AG04450 (cell line): ENCODE measurements around the gene AHRR. TPM values are rescaled to one million over a fixed set of nuclear protein-coding genes. Genes with fewer than 3 reads are reported as not detected.

Experiments
- CTCF ChIA-PET: fragments of 300-600, 350-600 bp; formaldehyde crosslinking; extraction: SDS; loops from one replicate; lab custom pipeline; 2022; ENCODE audit warnings: antibody characterized with exemption, inconsistent platforms; lab: Charles Lee
- POLR2A ChIA-PET: fragments of 350-600 bp; formaldehyde crosslinking; extraction: SDS; loops from one replicate; lab custom pipeline; 2021; ENCODE audit warnings: antibody characterized with exemption, inconsistent platforms; lab: Yijun Ruan, JAX
- DNase-seq: peaks from one replicate; pipeline ENCODE4 v3.0.0-alpha.2; 2011; ENCODE audit warnings: low read depth, low spot score
- H3K27ac ChIP-seq: one replicate; pipeline ENCODE4 v1.5.1; 2012; ENCODE audit warnings: low read depth, low read length, control low read depth
- H3K27me3 ChIP-seq: one replicate; pipeline ENCODE4 v1.6.0; 2012; ENCODE audit warnings: low read length; ENCODE audit not compliant: control insufficient read depth, insufficient read depth
- H3K4me3 ChIP-seq: 2 replicates; pipeline ENCODE4 v1.5.1; 2011; ENCODE audit warnings: mild to moderate bottlenecking, low read depth, low read length, control low read depth
- H3K9me3 ChIP-seq: 2 replicates; pipeline ENCODE4 v1.5.1; 2012; ENCODE audit warnings: low read length; ENCODE audit not compliant: control insufficient read depth, insufficient read depth
- CTCF ChIP-seq: IDR thresholded peaks from 2 replicates; pipeline ENCODE4 v1.5.1; 2011; ENCODE audit warnings: low read depth, low read length, control low read depth, inconsistent platforms
- polyA plus RNA-seq: library from polyadenylated mRNA; depleted of rRNA; stranded (reverse); fragments of >200 nt; gene quantifications from 2 replicates; pipeline ENCODE4 v1.2.3, GENCODE V29; 2011

The AHRR gene
- polyA plus RNA-seq, 1 experiment: 22.3 TPM

- Histone ChIP-seq H3K4me3 (no peak overlapping the region), H3K27me3 (no peaks in the 10 kb centered on the region), H3K9me3 (peaks cover 16% of the 10 kb centered on the region), H3K27ac (no peak overlapping the region)
- TF ChIP-seq CTCF: no peak
- ChIA-PET POLR2A (interaction anchor here (1.0 kb wide), 1 partner anchor 9 kb away, joined by 3 read pairs; no protein-coding TSS in a partner anchor), CTCF (no interaction called here)
- DNase-seq: no peak
Observed at GRCh38 chr5:359301-359897, 37.9 kb downstream of the AHRR start.

- no peak for TF ChIP-seq CTCF
- Histone ChIP-seq H3K4me3 (no peak overlapping the region), H3K27ac (no peak overlapping the region), H3K9me3 (peaks cover 16% of the 10 kb centered on the region), H3K27me3 (no peaks in the 10 kb centered on the region)
- CTCF ChIA-PET: interaction anchor here (1.1 kb wide), 1 partner anchor 35 kb away, joined by 3 read pairs; no protein-coding TSS in a partner anchor
- POLR2A ChIA-PET: interaction anchor here (1.0 kb wide), 1 partner anchor 8 kb away, joined by 3 read pairs; no protein-coding TSS in a partner anchor
- no peak for DNase-seq
Observed at GRCh38 chr5:360257-361027, 38.9 kb downstream of the AHRR start.

GRCh38 chr5:362189-362588 is 40.7 kb downstream of the AHRR start:
- no peak for TF ChIP-seq CTCF
- DNase-seq: no peak
- no peaks in the 10 kb centered on the region for H3K27me3 ChIP-seq
- H3K9me3 ChIP-seq: peaks cover 21% of the 10 kb centered on the region
- no peak overlapping the region for H3K4me3 ChIP-seq
- ChIA-PET POLR2A (no interaction called here), CTCF (no interaction called here)
- H3K27ac ChIP-seq: no peak overlapping the region

- Histone ChIP-seq H3K4me3 (no peak overlapping the region), H3K27ac (no peak overlapping the region), H3K9me3 (peaks cover 21% of the 10 kb centered on the region), H3K27me3 (no peaks in the 10 kb centered on the region)
- CTCF ChIA-PET: no interaction called here
- TF ChIP-seq CTCF: no peak
- POLR2A ChIA-PET: no interaction called here
- DNase-seq: no peak
Observed at GRCh38 chr5:362978-363765, 41.7 kb downstream of the AHRR start.
